Colon (tissue), 2 donors: ENCODE results near the gene NEU2.

ENCODE experiments used
- FAIRE-seq: peaks from 2 replicates; lab custom pipeline; 2012; peaks lifted over from hg19 to GRCh38; lab: Jason Lieb, UNC
- donor health status: control.
- donor health status: control.

NEU2 gene

GRCh38 chr2:233079953-233080835 is 47.7 kb downstream of the NEU2 start:
- no peak for FAIRE-seq

- FAIRE-seq: no peak
These were observed 48.4 kb downstream of the NEU2 start for GRCh38 chr2:233080836-233081229.

- no peak for FAIRE-seq
These were observed 48.8 kb downstream of the NEU2 start for GRCh38 chr2:233081232-233081730.

GRCh38 chr2:233081731-233082221 is 49.3 kb downstream of the NEU2 start:
- FAIRE-seq: no peak

GRCh38 chr2:233082222-233082930 is 49.9 kb downstream of the NEU2 start:
- no peak for FAIRE-seq

- no peak for FAIRE-seq
These were observed 50.7 kb downstream of the NEU2 start for GRCh38 chr2:233082931-233083755.

- no peak for FAIRE-seq
These were observed 51.3 kb downstream of the NEU2 start for GRCh38 chr2:233083782-233084181.

GRCh38 chr2:233084488-233084887 is 52.0 kb downstream of the NEU2 start:
- no peak for FAIRE-seq
